ENCODE results near the gene HOXD11. TPM values are rescaled to one million over a fixed set of nuclear protein-coding genes. Genes with fewer than 3 reads are reported as not detected.

The HOXD11 gene
- total and polyA plus RNA-seq, 2 donors (not counting 3 experiments of a cell fraction or from before 2014, with no cell fraction given): not detected

GRCh38 chr2:176134035-176134434 lies 27.0 kb downstream of the HOXD11 start:
- DNase-seq (ENCODE audit: low read depth, low spot score): no peak
- no peaks in the 10 kb centered on the region for H3K27me3 ChIP-seq (ENCODE audit: control insufficient read depth in 2 of 2, insufficient read depth in 2 of 2, low read length in 2 of 2)
- peaks cover 47% of the 10 kb centered on the region for H3K4me1 ChIP-seq (ENCODE audit: control insufficient read depth, extremely low read depth, insufficient read depth, low read length)
- dilution Hi-C loops (cut with MboI; ENCODE audit: extremely low pct_ligation_motif_present, low sequenced_read_pairs): loop anchor here (25.0 kb wide), 1 partner anchor 503 kb away; no protein-coding TSS in a partner anchor
- intact Hi-C loops (cut with micrococcal nuclease): no loop called here
- POLR2A ChIA-PET: no interaction called here
- no peak overlapping the region for H3K4me2 ChIP-seq (ENCODE audit: insufficient read depth, low read length)
- no peak overlapping the region for H3K4me3 ChIP-seq (replicated peaks in 1 of 3; ENCODE audit: insufficient read depth in 1 of 3, low read depth in 1 of 3, low read length in 3 of 3)
- TF ChIP-seq POLR2AphosphoS5 (IDR thresholded peaks at IDR 0.05; ENCODE audit: insufficient read depth, low read depth, low read length) (no peak), CTCF (IDR thresholded peaks at IDR 0.05; ENCODE audit: extremely low read depth in 1 of 2, insufficient read depth in 1 of 2, low read depth in 1 of 2, low read length in 2 of 2) (no peak), POLR2A (IDR thresholded peaks at IDR 0.05; ENCODE audit: low read depth, low read length) (no peak), FOS (IDR thresholded peaks at IDR 0.05; ENCODE audit: borderline replicate concordance, insufficient read depth, low read length) (no peak), JUN (IDR thresholded peaks at IDR 0.05; ENCODE audit: borderline replicate concordance, insufficient read depth, insufficient read length, low read depth) (no peak), MYC (IDR thresholded peaks at IDR 0.05; ENCODE audit: low read depth, low read length) (no peak), GATA2 (IDR thresholded peaks at IDR 0.05; ENCODE audit: insufficient read depth, insufficient read length, low read depth, low read length) (no peak), EZH2 (IDR thresholded peaks at IDR 0.05; ENCODE audit: borderline replicate concordance, low read depth, low read length, severe bottlenecking) (no peak), MAX (IDR thresholded peaks at IDR 0.05; ENCODE audit: insufficient read depth, insufficient read length) (no peak)
- no peak overlapping the region for H3K9ac ChIP-seq (replicated peaks; ENCODE audit: extremely low read depth, insufficient read depth, low read length)
- no peaks in the 10 kb centered on the region for H3K9me3 ChIP-seq (replicated peaks; ENCODE audit: control insufficient read depth, insufficient read depth, low read length)
- no peaks in the 10 kb centered on the region for H3K9me1 ChIP-seq (replicated peaks; ENCODE audit: control insufficient read depth, extremely low read depth, insufficient read depth, low read length)
- H3K79me2 ChIP-seq (ENCODE audit: control insufficient read depth, insufficient read depth, low read length): peaks cover 46% of the 10 kb centered on the region
- H2AFZ ChIP-seq (ENCODE audit: low read depth, low read length): no peak overlapping the region
- no TSS peak for BruUV-seq (replicated peaks)
- H4K20me1 ChIP-seq (replicated peaks; ENCODE audit: control insufficient read depth, extremely low read depth, insufficient read depth, low read length): no peaks in the 10 kb centered on the region
- CTCF ChIA-PET: interaction anchor here (1.6 to 10.1 kb wide), 4 partner anchors 321 to 518 kb away, joined by 5 to 458 read pairs (median 93); no protein-coding TSS in a partner anchor
- no peak for FAIRE-seq
- no peak overlapping the region for H3K27ac ChIP-seq (ENCODE audit: insufficient read depth, low read depth, low read length)
- no peaks in the 10 kb centered on the region for H3K36me3 ChIP-seq (ENCODE audit: control insufficient read depth in 2 of 2, extremely low read depth in 1 of 2, insufficient read depth in 2 of 2, low read length in 2 of 2)

Measured in endothelial cell of umbilical vein (primary cell).